CD4-positive, alpha-beta T cell treated with Interferon gamma for 1 hour (primary cell): ENCODE measurements around the gene NXNL1.

Experiments
- DNase-seq: peaks from one replicate; pipeline ENCODE4 v3.0.0-alpha.2; 2020

NXNL1 gene

DNA sequence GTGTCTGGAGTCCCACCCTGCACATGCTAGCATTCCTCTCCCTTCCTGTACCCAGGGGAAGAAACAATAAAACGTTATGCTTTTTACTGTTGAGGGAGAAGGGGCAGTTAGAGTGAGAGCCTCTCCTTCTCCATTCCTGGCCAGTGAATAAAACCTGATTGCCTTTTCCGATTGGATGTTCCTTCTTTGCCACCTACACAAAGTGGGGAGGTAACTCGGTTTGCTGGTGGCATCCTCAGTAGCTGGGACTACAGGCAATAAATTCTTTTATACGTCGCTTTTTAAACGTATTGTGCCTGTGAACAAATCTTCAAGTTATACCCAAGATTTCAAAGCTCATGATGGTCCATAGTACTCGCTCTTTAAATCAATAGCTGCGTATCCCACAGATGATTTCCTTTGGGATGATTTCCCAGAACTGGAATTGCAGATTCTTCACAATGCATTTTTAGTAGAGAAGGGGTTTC lies 41.5 kb downstream of the NXNL1 start:
- no peak for DNase-seq

DNA sequence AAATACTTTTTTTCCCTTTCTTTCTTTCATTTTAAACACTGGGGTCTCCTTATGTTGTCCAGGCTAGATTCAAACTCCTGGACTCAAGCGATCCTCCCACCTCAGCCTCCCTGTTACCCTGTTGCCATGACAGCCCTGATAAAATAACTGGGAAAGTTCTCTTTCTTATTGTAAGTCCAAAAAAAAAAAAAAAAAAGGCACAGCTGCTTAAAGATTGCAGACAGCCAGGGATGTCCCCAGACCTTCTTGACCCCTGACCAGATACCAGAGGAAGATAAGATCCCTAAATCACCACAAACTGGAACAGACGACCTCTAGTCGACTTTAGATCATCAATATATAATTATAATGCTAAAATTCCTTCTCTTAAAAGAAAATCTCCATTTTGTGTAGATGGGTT lies 42.0 kb downstream of the NXNL1 start:
- DNase-seq, result no peak

DNA sequence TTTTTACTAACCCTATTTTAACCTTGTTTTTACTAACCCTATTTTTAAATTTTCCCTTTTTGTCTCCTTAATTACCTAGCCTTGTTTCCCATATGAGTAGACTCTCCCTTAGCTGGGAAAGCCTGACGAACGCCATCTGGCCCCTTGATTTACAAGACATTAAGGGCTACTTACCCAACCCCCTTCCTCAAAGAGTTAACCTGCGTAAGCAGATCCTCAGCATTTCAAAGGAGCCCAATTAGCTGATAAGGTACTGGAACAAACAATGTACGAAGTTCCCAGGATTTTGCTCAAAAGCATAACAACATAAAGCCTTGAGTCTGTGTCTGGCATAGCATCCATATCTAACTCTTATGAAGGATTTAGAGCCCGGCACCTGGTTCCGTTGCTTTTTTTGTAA lies 45.6 kb downstream of the NXNL1 start:
- DNase-seq, result no peak

DNA sequence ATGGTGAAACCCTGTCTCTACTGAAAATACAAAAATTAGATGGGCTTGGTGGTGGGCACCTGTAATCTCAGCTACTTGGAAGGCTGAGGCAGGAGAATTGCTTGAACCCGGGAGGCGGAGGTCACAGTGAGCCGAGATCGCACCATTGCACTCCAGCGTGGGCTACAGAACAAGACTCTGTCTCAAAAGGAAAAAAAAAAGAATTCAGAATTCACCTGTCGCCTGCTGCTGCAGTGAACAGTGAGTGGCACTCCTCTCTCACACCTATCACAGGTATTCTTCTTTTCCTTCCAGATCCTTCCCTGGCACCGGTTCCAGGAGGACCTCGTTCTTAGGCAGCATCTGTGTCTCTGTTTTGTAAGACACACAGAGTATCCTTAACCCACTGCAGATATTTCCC lies 46.6 kb downstream of the NXNL1 start:
- DNase-seq, result no peak

DNA sequence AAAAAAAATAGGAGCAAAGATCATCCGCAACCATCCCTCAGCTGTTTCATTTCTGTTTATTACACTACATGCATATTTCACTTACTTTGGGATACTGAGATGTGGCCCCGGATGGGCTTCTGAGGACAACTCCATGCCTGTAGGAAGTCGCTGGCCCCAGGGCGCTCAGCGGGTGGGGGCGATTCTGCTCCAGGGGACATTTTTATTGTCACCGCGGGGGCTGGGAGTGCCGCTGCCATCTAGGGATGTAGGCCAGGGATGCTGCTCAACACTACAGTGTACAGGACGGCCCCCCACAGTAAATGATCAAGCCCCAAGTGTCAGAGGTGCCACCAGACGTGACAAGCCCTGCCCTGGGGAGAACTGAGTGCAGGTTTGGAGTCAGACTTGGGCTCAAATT lies 48.9 kb downstream of the NXNL1 start:
- no peak for DNase-seq

DNA sequence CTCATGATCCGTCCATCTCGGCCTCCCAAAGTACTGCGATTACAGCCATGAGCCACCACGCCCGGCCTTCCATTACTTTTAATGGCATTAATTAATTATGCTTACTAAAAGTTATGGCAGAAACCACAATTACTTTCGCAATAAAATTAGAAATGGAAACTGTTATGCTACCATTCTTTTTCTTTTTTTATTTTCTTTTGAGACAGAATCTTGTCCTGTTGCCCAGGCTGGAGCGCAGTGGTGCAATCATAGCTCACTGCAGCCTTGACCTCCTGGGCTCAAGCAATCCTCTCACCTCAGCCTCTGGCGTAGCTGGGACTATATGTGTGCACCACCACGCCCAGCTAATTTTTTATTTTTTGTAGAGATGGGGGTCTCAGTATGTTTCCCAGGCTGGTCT lies 50.7 kb downstream of the NXNL1 start:
- DNase-seq, result no peak

DNA sequence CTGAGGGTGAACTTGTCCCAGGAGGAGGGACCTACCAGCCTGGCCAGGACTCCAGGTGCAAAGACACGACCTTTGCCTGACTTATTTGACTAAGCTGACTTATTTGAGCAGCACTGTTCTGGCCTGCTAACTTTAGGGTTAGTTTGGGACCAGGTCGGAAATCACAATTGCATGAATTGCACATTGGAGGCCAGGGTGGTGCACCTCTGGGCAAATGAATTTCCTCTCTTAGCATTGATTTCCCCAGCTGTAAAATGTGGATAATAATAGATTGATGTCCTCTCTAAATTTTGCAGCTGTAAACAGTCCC lies 53.9 kb downstream of the NXNL1 start:
- DNase-seq, result no peak

DNA sequence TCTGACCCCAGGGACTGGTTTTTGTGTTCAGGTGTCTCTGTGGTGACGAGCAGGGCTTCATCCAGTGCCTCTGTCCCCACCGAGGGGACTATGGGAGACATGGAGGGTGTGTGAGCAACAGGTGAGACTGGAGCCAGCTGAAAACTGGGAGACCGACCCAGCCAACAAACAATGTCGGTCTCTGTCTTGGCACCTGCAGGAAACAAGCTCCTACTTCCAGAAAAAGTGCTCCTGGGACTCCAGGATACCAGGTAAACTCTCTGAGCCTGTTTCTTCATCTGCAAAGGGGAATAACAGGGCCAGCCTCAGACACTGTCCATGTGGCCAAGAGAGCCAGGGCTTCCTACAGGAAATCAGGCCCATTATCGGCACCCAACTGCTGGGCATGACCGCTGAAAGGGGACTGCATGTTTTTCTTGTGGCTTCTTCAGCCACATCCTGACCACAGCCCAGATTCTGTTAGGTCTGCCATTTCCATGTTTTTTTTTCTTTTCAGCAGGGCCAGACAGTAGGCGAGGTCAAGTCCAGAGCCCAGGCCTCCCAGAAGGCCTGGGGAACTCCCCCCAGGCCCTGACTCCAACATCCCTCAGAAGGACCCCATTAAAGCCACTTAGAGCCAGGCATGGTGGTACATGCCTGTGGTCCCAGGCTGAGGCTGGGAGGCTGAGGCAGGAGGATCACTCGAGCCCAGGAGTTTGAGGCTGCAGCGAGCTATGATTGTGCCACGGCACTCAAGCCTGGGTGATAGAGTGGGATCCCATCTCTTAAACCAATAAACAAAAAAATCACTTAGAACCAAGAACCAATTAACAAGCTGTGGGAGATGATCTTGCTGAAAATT lies 54.5 kb downstream of the NXNL1 start:
- DNase-seq, result peak; percentile 65
